ENCODE data around the gene JDP2. TPM values are rescaled to one million over a fixed set of nuclear protein-coding genes. Genes with fewer than 3 reads are reported as not detected.

Gene JDP2
- total RNA-seq, 4 donors from 2014 or later, result 32.9 to 86.8 (median 50.1) TPM

DNA sequence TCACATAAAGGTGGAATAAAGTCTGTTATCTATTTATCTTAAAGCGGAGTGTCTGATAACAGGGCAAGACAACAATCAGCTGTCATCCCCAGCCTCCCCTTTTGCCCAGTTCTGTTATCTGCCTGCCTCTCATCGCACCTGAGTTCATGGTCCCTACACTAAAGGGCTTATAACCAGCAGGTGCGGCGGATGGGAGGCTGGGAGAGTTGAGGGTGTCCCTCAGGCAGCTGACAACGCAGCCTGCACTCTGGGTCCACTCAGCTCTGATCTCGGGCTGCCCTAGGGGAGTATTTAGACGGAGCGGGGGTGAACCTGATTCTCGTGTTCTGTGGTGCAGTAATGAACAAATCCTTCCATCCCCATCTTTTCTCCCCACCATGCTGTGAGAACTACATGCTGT is 34.0 kb upstream of the JDP2 start:
- no peak for DNase-seq
- no peaks in the 10 kb centered on the region for H3K9me3 ChIP-seq
- H3K4me1 ChIP-seq, result no peaks in the 10 kb centered on the region
- H3K27ac ChIP-seq, result no peak overlapping the region
- H3K36me3 ChIP-seq, result no peaks in the 10 kb centered on the region
- no peak overlapping the region for H3K4me3 ChIP-seq
- TF ChIP-seq, protein P1, sequence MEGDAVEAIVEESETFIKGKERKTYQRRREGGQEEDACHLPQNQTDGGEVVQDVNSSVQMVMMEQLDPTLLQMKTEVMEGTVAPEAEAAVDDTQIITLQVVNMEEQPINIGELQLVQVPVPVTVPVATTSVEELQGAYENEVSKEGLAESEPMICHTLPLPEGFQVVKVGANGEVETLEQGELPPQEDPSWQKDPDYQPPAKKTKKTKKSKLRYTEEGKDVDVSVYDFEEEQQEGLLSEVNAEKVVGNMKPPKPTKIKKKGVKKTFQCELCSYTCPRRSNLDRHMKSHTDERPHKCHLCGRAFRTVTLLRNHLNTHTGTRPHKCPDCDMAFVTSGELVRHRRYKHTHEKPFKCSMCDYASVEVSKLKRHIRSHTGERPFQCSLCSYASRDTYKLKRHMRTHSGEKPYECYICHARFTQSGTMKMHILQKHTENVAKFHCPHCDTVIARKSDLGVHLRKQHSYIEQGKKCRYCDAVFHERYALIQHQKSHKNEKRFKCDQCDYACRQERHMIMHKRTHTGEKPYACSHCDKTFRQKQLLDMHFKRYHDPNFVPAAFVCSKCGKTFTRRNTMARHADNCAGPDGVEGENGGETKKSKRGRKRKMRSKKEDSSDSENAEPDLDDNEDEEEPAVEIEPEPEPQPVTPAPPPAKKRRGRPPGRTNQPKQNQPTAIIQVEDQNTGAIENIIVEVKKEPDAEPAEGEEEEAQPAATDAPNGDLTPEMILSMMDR (IDR thresholded peaks at IDR 0.05), result no peak
- no peak for TF ChIP-seq POLR2A (IDR thresholded peaks at IDR 0.05)
- no peaks in the 10 kb centered on the region for H3K27me3 ChIP-seq
- intact Hi-C loops (cut with DNase I; ENCODE audit: low total_unique reads), result no loop called here

DNA sequence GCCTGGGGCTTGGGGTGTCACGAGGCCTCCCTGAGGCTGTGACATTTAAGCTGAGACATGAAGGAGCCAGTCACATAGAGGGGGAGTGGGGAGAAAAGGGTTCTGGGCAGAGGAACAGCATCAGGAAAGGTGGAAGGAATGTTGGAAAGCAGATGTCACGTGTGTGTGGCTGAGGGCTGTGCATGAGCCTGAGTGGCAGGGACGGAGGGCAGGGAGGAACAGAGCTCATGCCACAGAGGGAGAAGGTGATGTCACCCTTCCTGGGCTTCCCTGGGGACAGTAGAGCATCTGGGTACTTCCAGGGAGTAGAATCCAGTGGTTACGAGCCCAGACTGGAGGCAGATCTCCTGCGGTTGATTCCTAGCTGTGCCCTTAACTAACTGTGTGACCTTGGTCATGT is 32.0 kb upstream of the JDP2 start:
- no peaks in the 10 kb centered on the region for H3K9me3 ChIP-seq
- TF ChIP-seq, protein P1 (IDR thresholded peaks at IDR 0.05), result no peak
- no peak for TF ChIP-seq POLR2A (IDR thresholded peaks at IDR 0.05)
- H3K4me1 ChIP-seq, result peaks cover 6 to 9% of the 10 kb centered on the region in 2 donors
- intact Hi-C loops (cut with DNase I; ENCODE audit: low total_unique reads), result no loop called here
- DNase-seq, result no peak
- H3K4me3 ChIP-seq, result no peak overlapping the region
- no peaks in the 10 kb centered on the region for H3K36me3 ChIP-seq
- no peaks in the 10 kb centered on the region for H3K27me3 ChIP-seq
- no peak overlapping the region for H3K27ac ChIP-seq

GRCh38 chr14:75399321-75399720 is 28.5 kb upstream of the JDP2 start:
- intact Hi-C loops (cut with DNase I; ENCODE audit: low total_unique reads), result no loop called here
- peaks cover 9 to 13% of the 10 kb centered on the region in 2 donors for H3K4me1 ChIP-seq
- no peaks in the 10 kb centered on the region for H3K36me3 ChIP-seq
- no peak for TF ChIP-seq POLR2A (IDR thresholded peaks at IDR 0.05)
- TF ChIP-seq, protein P1 (IDR thresholded peaks at IDR 0.05), result no peak
- no peaks in the 10 kb centered on the region for H3K27me3 ChIP-seq
- peak overlapping the region in 1 of 2 donors; percentile 23 for H3K27ac ChIP-seq
- H3K9me3 ChIP-seq, result no peaks in the 10 kb centered on the region
- no peak for DNase-seq
- H3K4me3 ChIP-seq, result no peak overlapping the region

DNA sequence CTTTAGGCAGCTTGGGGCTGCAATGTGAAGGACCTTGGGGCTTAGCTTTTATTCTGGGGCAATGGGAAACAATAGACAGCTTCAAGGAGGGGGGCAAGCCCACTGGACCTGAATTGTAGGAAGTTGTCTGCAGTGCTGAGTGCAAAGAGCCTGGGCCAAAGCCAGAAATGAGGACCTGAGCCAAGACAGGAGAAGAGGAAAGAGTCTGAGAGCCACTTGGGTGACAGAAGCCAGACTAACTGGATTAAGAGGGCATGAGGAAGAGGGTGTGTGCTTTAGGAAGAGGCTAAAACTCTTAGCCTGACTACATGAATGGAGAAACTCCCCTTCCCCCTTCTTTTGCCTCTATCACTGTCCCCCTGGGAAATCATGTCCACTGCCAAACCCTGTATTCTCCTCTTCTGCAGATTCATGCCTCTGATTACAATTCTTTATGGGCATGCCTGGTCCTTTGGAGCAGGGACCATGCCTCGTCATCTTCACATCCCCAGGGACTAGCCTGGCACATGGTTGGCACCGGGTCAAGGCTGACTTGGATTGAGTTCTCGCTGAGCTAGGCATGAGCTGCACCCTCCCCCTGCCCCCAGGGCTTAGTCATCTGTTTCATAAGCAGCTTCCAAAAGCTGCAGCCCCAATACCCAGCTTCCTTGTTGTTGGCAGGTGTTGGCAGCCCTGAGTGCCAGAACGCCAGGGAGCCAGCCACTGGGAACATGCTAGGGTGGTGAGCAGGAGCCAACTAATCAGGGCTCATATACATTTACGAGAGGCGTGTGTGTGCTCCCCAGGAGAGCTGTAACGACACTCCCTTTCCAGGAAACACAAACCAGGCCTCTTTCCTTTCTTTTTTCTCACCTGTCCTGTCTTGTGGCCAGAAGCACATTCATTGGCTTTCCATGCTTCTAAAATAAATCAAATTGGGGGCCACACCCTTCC is 27.7 kb upstream of the JDP2 start:
- intact Hi-C loops (cut with DNase I; ENCODE audit: low total_unique reads), result no loop called here
- no peaks in the 10 kb centered on the region for H3K9me3 ChIP-seq
- no peak overlapping the region for H3K4me3 ChIP-seq
- peaks cover 9 to 13% of the 10 kb centered on the region in 2 donors for H3K4me1 ChIP-seq
- TF ChIP-seq, protein P1 (IDR thresholded peaks at IDR 0.05), result no peak
- no peak for TF ChIP-seq POLR2A (IDR thresholded peaks at IDR 0.05)
- H3K27me3 ChIP-seq, result no peaks in the 10 kb centered on the region
- H3K27ac ChIP-seq, result peak overlapping the region; percentile 77 to 87
- peak; percentile 74 to 75 for DNase-seq
- H3K36me3 ChIP-seq, result no peaks in the 10 kb centered on the region

DNA sequence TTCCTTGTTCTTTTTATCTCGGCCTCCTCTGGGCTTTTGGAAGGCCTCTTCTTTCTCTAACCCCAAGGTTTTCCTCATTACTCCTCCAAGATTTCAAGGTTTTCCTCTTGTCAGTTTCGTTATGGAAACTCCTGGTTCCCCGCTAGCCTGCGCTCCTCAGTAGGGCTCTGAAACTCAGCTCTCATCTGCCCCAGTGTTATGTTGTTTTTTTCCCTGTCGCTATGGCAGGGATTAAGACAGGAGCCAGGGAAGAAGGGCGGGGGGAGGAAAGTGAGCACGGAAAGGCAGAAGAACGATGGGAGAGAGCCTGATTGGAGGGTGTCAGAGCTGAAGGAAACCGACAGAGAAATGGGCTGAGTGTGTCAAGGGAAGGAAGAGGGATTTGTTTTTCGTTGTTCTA is 26.5 kb upstream of the JDP2 start:
- Histone ChIP-seq H3K27ac (peak overlapping the region; percentile 77 to 87), H3K4me1 (peaks cover 9 to 13% of the 10 kb centered on the region in 2 donors), H3K36me3 (no peaks in the 10 kb centered on the region), H3K4me3 (peak overlapping the region in 1 of 2 donors; percentile 17), H3K9me3 (no peaks in the 10 kb centered on the region), H3K27me3 (no peaks in the 10 kb centered on the region)
- intact Hi-C loops (cut with DNase I; ENCODE audit: low total_unique reads), result no loop called here
- peak; percentile 68 to 75 for DNase-seq
- TF ChIP-seq, protein P1 (IDR thresholded peaks at IDR 0.05), result no peak
- no peak for TF ChIP-seq POLR2A (IDR thresholded peaks at IDR 0.05)
